ENCODE measurements around the gene CENPM. TPM values are rescaled to one million over a fixed set of nuclear protein-coding genes. Genes with fewer than 3 reads are reported as not detected.

Gene CENPM
- total RNA-seq, 1 experiment from 2014 or later = 69.3 TPM

GRCh38 chr22:41989246-41989645 lies 42.3 kb upstream of the CENPM start:
- H3K27ac Mint-ChIP-seq (ENCODE audit: unreplicated experiment) = no peak overlapping the region
- intact Hi-C loops (cut with micrococcal nuclease; ENCODE audit: unreplicated experiment) = no loop called here
- peaks cover 25% of the 10 kb centered on the region for H3K27me3 Mint-ChIP-seq (ENCODE audit: unreplicated experiment)
- H3K4me3 Mint-ChIP-seq (ENCODE audit: low read depth, unreplicated experiment) = no peak overlapping the region
- no TSS peak for BruUV-seq (replicated peaks)
- no peaks in the 10 kb centered on the region for H3K9me3 Mint-ChIP-seq (ENCODE audit: low read depth, unreplicated experiment)
- TF ChIP-seq CTCF (IDR thresholded peaks at IDR 0.05; ENCODE audit: unreplicated experiment) = no peak
- no peak for DNase-seq
- no peaks in the 10 kb centered on the region for H3K4me1 Mint-ChIP-seq (ENCODE audit: low read depth, unreplicated experiment)
- H3K36me3 Mint-ChIP-seq (ENCODE audit: insufficient read depth, unreplicated experiment) = no peaks in the 10 kb centered on the region
- CTCF ChIA-PET = interaction anchor here (1.1 kb wide), 1 partner anchor 9 kb away, joined by 4 read pairs; the partner anchor contains the start of gene WBP2NL

- no peak for TF ChIP-seq CTCF (IDR thresholded peaks at IDR 0.05; ENCODE audit: unreplicated experiment)
- CTCF ChIA-PET = interaction anchor here (0.6 to 0.7 kb wide), 2 partner anchors 17 to 220 kb away, joined by 3 to 4 read pairs; no protein-coding TSS in a partner anchor
- H3K9me3 Mint-ChIP-seq (ENCODE audit: low read depth, unreplicated experiment) = no peaks in the 10 kb centered on the region
- H3K4me3 Mint-ChIP-seq (ENCODE audit: low read depth, unreplicated experiment) = no peak overlapping the region
- peaks cover 31% of the 10 kb centered on the region for H3K27me3 Mint-ChIP-seq (ENCODE audit: unreplicated experiment)
- H3K36me3 Mint-ChIP-seq (ENCODE audit: insufficient read depth, unreplicated experiment) = no peaks in the 10 kb centered on the region
- no peaks in the 10 kb centered on the region for H3K4me1 Mint-ChIP-seq (ENCODE audit: low read depth, unreplicated experiment)
- H3K27ac Mint-ChIP-seq (ENCODE audit: unreplicated experiment) = no peak overlapping the region
- no TSS peak for BruUV-seq (replicated peaks)
- no peak for DNase-seq
- intact Hi-C loops (cut with micrococcal nuclease; ENCODE audit: unreplicated experiment) = no loop called here
Observed at GRCh38 chr22:41987276-41987675, 40.3 kb upstream of the CENPM start.

- peaks cover 43% of the 10 kb centered on the region for H3K27me3 Mint-ChIP-seq (ENCODE audit: unreplicated experiment)
- DNase-seq = no peak
- no peak overlapping the region for H3K4me3 Mint-ChIP-seq (ENCODE audit: low read depth, unreplicated experiment)
- H3K4me1 Mint-ChIP-seq (ENCODE audit: low read depth, unreplicated experiment) = no peaks in the 10 kb centered on the region
- no peak for TF ChIP-seq CTCF (IDR thresholded peaks at IDR 0.05; ENCODE audit: unreplicated experiment)
- intact Hi-C loops (cut with micrococcal nuclease; ENCODE audit: unreplicated experiment) = no loop called here
- no peaks in the 10 kb centered on the region for H3K36me3 Mint-ChIP-seq (ENCODE audit: insufficient read depth, unreplicated experiment)
- CTCF ChIA-PET = no interaction called here
- BruUV-seq (replicated peaks) = no TSS peak
- H3K27ac Mint-ChIP-seq (ENCODE audit: unreplicated experiment) = no peak overlapping the region
- H3K9me3 Mint-ChIP-seq (ENCODE audit: low read depth, unreplicated experiment) = no peaks in the 10 kb centered on the region
Observed at GRCh38 chr22:41983513-41984405, 36.8 kb upstream of the CENPM start.

GRCh38 chr22:41982865-41983264 lies 35.9 kb upstream of the CENPM start:
- no peak for DNase-seq
- no peaks in the 10 kb centered on the region for H3K9me3 Mint-ChIP-seq (ENCODE audit: low read depth, unreplicated experiment)
- no peak overlapping the region for H3K27ac Mint-ChIP-seq (ENCODE audit: unreplicated experiment)
- BruUV-seq (replicated peaks) = no TSS peak
- H3K4me1 Mint-ChIP-seq (ENCODE audit: low read depth, unreplicated experiment) = no peaks in the 10 kb centered on the region
- intact Hi-C loops (cut with micrococcal nuclease; ENCODE audit: unreplicated experiment) = no loop called here
- H3K36me3 Mint-ChIP-seq (ENCODE audit: insufficient read depth, unreplicated experiment) = no peaks in the 10 kb centered on the region
- peaks cover 51% of the 10 kb centered on the region for H3K27me3 Mint-ChIP-seq (ENCODE audit: unreplicated experiment)
- H3K4me3 Mint-ChIP-seq (ENCODE audit: low read depth, unreplicated experiment) = no peak overlapping the region
- CTCF ChIA-PET = no interaction called here
- TF ChIP-seq CTCF (IDR thresholded peaks at IDR 0.05; ENCODE audit: unreplicated experiment) = no peak

All from Calu3 (cell line).